Measurements from ENCODE around the gene CRACDL.

The CRACDL gene

GRCh38 chr2:98825858-98826257, 110.2 kb downstream of the CRACDL start:
- no peak overlapping the region for H2AK5ac ChIP-seq (ENCODE audit: low read length)
- no peak overlapping the region for H2BK12ac ChIP-seq (ENCODE audit: low read length)
- no peak overlapping the region for H4K12ac ChIP-seq (ENCODE audit: low read depth, low read length)
- H2BK5ac ChIP-seq (ENCODE audit: low read depth, low read length, poor library complexity): no peak overlapping the region
- H3K18ac ChIP-seq (ENCODE audit: low read length): no peak overlapping the region
- no peak overlapping the region for H3K4me3 ChIP-seq (ENCODE audit: low read depth, low read length)
- no peak overlapping the region for H3K27ac ChIP-seq (ENCODE audit: low read depth, low read length)
- H3K36me3 ChIP-seq (ENCODE audit: control insufficient read depth in 1 of 2, insufficient read depth in 2 of 2, low read length in 2 of 2): no peaks in the 10 kb centered on the region
- H2BK120ac ChIP-seq (ENCODE audit: insufficient read depth, low read length, poor library complexity): no peak overlapping the region
- H4K8ac ChIP-seq (ENCODE audit: low read depth, low read length): no peak overlapping the region
- peaks cover 4 to 11% of the 10 kb centered on the region in 2 experiments for H3K4me1 ChIP-seq (ENCODE audit: control insufficient read depth in 1 of 2, insufficient read depth in 2 of 2, low read length in 2 of 2)
- peaks cover 10% of the 10 kb centered on the region for H3K9me3 ChIP-seq (ENCODE audit: insufficient read depth, low read depth, low read length)
- DNase-seq: no peak
- WGBS (ENCODE audit: extremely low coverage, insufficient coverage, insufficient read length): no CpG with 5 or more reads among the region's 6 CpGs
- peaks cover 22% of the 10 kb centered on the region for H3K27me3 ChIP-seq (ENCODE audit: insufficient read depth, low read length)
- H3K4ac ChIP-seq (ENCODE audit: low read depth, low read length): no peak overlapping the region
- H2AFZ ChIP-seq (ENCODE audit: insufficient read depth, low read length, poor library complexity): no peak overlapping the region
- peaks cover 2% of the 10 kb centered on the region for H3K79me2 ChIP-seq (ENCODE audit: control insufficient read depth, insufficient read depth, low read length, poor library complexity)
- no peak overlapping the region for H3K4me2 ChIP-seq (ENCODE audit: low read length)
- peaks cover 5% of the 10 kb centered on the region for H3K79me1 ChIP-seq (ENCODE audit: low read length)
- H3K9ac ChIP-seq (ENCODE audit: low read length): no peak overlapping the region
- H3K23ac ChIP-seq (ENCODE audit: low read length): no peak overlapping the region
- H3K14ac ChIP-seq (ENCODE audit: low read length): no peak overlapping the region
- H4K91ac ChIP-seq (ENCODE audit: low read depth, low read length): no peak overlapping the region

DNA sequence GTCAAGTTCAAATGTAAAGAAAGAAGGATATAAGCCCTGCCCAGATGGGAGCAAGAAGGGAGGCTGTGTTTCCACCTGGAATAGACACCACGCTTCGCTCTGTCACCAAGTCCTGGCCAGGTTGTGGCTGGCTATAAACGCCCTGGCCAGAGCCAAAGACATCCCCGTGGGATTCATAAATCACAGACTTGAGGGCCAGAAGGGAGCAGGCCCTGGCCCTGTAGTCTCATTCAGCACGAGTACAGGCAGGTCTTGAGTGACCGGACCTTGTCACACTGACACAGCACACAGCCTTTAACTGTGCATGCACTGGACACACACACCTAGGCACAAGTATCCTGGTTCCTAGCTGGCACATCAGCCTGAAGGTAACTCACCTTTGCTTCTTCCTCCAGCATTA, 110.6 kb downstream of the CRACDL start:
- H3K4me2 ChIP-seq (ENCODE audit: low read length): no peak overlapping the region
- H3K9ac ChIP-seq (ENCODE audit: low read length): no peak overlapping the region
- H2AFZ ChIP-seq (ENCODE audit: insufficient read depth, low read length, poor library complexity): no peak overlapping the region
- no peak overlapping the region for H4K91ac ChIP-seq (ENCODE audit: low read depth, low read length)
- H3K4me1 ChIP-seq (ENCODE audit: control insufficient read depth in 1 of 2, insufficient read depth in 2 of 2, low read length in 2 of 2): peaks cover 4 to 11% of the 10 kb centered on the region in 2 experiments
- H3K9me3 ChIP-seq (ENCODE audit: insufficient read depth, low read depth, low read length): peaks cover 10% of the 10 kb centered on the region
- no peak overlapping the region for H2BK5ac ChIP-seq (ENCODE audit: low read depth, low read length, poor library complexity)
- no peak overlapping the region for H2BK120ac ChIP-seq (ENCODE audit: insufficient read depth, low read length, poor library complexity)
- H4K12ac ChIP-seq (ENCODE audit: low read depth, low read length): no peak overlapping the region
- H3K27ac ChIP-seq (ENCODE audit: low read depth, low read length): no peak overlapping the region
- H2AK5ac ChIP-seq (ENCODE audit: low read length): no peak overlapping the region
- no peak overlapping the region for H3K4me3 ChIP-seq (ENCODE audit: low read depth, low read length)
- no peak overlapping the region for H4K8ac ChIP-seq (ENCODE audit: low read depth, low read length)
- no peaks in the 10 kb centered on the region for H3K36me3 ChIP-seq (ENCODE audit: control insufficient read depth in 1 of 2, insufficient read depth in 2 of 2, low read length in 2 of 2)
- no peak overlapping the region for H3K23ac ChIP-seq (ENCODE audit: low read length)
- H3K18ac ChIP-seq (ENCODE audit: low read length): no peak overlapping the region
- H3K14ac ChIP-seq (ENCODE audit: low read length): no peak overlapping the region
- no peak overlapping the region for H2BK12ac ChIP-seq (ENCODE audit: low read length)
- WGBS (ENCODE audit: extremely low coverage, insufficient coverage, insufficient read length): no CpG with 5 or more reads among the region's 6 CpGs
- DNase-seq: no peak
- peaks cover 5% of the 10 kb centered on the region for H3K79me1 ChIP-seq (ENCODE audit: low read length)
- H3K4ac ChIP-seq (ENCODE audit: low read depth, low read length): no peak overlapping the region
- peaks cover 2% of the 10 kb centered on the region for H3K79me2 ChIP-seq (ENCODE audit: control insufficient read depth, insufficient read depth, low read length, poor library complexity)
- H3K27me3 ChIP-seq (ENCODE audit: insufficient read depth, low read length): peaks cover 22% of the 10 kb centered on the region

DNA sequence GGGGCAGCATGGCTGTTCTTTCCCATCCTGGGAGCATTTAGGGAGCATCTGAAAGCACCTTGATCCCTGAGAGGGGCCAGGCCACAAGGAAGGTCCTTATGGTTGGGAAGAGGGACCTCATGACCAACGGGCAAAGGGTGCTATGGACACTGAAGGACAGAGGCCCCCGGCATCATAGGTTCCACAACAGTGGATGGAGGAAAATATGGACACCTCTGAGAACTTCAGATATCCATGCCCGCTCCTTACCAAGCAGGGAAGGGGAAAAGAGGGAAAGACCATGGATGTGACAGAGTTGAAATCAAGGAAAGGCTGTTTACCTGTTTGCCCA, 111.0 kb downstream of the CRACDL start:
- H2BK12ac ChIP-seq (ENCODE audit: low read length): no peak overlapping the region
- H3K27ac ChIP-seq (ENCODE audit: low read depth, low read length): no peak overlapping the region
- H4K91ac ChIP-seq (ENCODE audit: low read depth, low read length): no peak overlapping the region
- H4K12ac ChIP-seq (ENCODE audit: low read depth, low read length): no peak overlapping the region
- H3K23ac ChIP-seq (ENCODE audit: low read length): no peak overlapping the region
- H3K4me2 ChIP-seq (ENCODE audit: low read length): no peak overlapping the region
- no peak overlapping the region for H3K4me3 ChIP-seq (ENCODE audit: low read depth, low read length)
- H2BK5ac ChIP-seq (ENCODE audit: low read depth, low read length, poor library complexity): no peak overlapping the region
- no peak overlapping the region for H3K18ac ChIP-seq (ENCODE audit: low read length)
- DNase-seq: no peak
- H3K9ac ChIP-seq (ENCODE audit: low read length): no peak overlapping the region
- WGBS (ENCODE audit: extremely low coverage, insufficient coverage, insufficient read length): no CpG with 5 or more reads among the region's 3 CpGs
- H3K79me1 ChIP-seq (ENCODE audit: low read length): peaks cover 5% of the 10 kb centered on the region
- H3K4me1 ChIP-seq (ENCODE audit: control insufficient read depth in 1 of 2, insufficient read depth in 2 of 2, low read length in 2 of 2): peaks cover 4 to 11% of the 10 kb centered on the region in 2 experiments
- H3K14ac ChIP-seq (ENCODE audit: low read length): no peak overlapping the region
- H3K27me3 ChIP-seq (ENCODE audit: insufficient read depth, low read length): peaks cover 22% of the 10 kb centered on the region
- no peak overlapping the region for H2AK5ac ChIP-seq (ENCODE audit: low read length)
- H4K8ac ChIP-seq (ENCODE audit: low read depth, low read length): no peak overlapping the region
- no peaks in the 10 kb centered on the region for H3K36me3 ChIP-seq (ENCODE audit: control insufficient read depth in 1 of 2, insufficient read depth in 2 of 2, low read length in 2 of 2)
- peaks cover 2% of the 10 kb centered on the region for H3K79me2 ChIP-seq (ENCODE audit: control insufficient read depth, insufficient read depth, low read length, poor library complexity)
- H3K9me3 ChIP-seq (ENCODE audit: insufficient read depth, low read depth, low read length): peaks cover 10% of the 10 kb centered on the region
- H2AFZ ChIP-seq (ENCODE audit: insufficient read depth, low read length, poor library complexity): no peak overlapping the region
- no peak overlapping the region for H3K4ac ChIP-seq (ENCODE audit: low read depth, low read length)
- no peak overlapping the region for H2BK120ac ChIP-seq (ENCODE audit: insufficient read depth, low read length, poor library complexity)

DNA sequence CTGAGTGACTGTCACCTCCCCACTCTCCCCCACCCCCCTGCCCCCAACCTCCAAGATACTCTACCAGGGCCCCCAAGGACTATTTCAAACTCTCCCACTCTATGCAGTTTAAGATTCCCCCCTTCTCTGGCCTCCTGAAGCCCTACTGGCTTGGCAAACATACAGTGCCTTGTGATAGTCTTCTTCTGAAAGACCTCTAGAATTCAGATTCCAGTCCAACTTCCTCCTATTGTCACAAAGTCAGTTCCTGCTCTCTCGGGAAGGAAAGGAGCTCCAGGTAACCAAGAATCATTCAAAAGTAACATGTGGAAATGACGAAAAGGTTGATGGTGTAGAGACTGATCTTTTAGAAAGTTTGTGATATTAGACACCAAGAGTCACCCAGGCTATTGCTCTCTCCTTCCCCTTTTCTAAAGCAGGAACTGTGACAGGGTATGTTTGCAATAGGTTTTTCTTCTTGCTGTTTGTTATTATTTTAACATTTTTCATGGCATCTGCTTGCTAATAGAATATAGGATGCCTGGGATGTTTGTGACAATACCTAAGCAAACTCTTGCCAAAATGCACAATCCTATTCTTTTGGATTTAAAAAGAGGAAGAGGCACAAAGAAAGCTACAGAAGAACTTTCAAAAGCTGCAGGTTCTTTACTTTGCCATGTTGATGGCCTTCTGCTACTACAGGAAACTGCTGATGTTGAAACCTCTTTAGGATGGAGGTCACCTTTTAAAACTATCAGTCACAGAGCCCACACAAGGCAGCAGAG, 111.6 kb downstream of the CRACDL start:
- Histone ChIP-seq H3K18ac (ENCODE audit: low read length) (no peak overlapping the region), H2BK5ac (ENCODE audit: low read depth, low read length, poor library complexity) (no peak overlapping the region), H3K4me3 (ENCODE audit: low read depth, low read length) (no peak overlapping the region), H2BK120ac (ENCODE audit: insufficient read depth, low read length, poor library complexity) (no peak overlapping the region), H3K23ac (ENCODE audit: low read length) (no peak overlapping the region), H3K9ac (ENCODE audit: low read length) (no peak overlapping the region), H3K27ac (ENCODE audit: low read depth, low read length) (no peak overlapping the region), H3K4ac (ENCODE audit: low read depth, low read length) (no peak overlapping the region), H3K4me1 (ENCODE audit: control insufficient read depth in 1 of 2, insufficient read depth in 2 of 2, low read length in 2 of 2) (peaks cover 4 to 11% of the 10 kb centered on the region in 2 experiments), H2AFZ (ENCODE audit: insufficient read depth, low read length, poor library complexity) (no peak overlapping the region), H4K8ac (ENCODE audit: low read depth, low read length) (no peak overlapping the region), H3K36me3 (ENCODE audit: control insufficient read depth in 1 of 2, insufficient read depth in 2 of 2, low read length in 2 of 2) (no peaks in the 10 kb centered on the region), H3K14ac (ENCODE audit: low read length) (no peak overlapping the region), H2BK12ac (ENCODE audit: low read length) (no peak overlapping the region), H2AK5ac (ENCODE audit: low read length) (no peak overlapping the region), H3K79me2 (ENCODE audit: control insufficient read depth, insufficient read depth, low read length, poor library complexity) (peaks cover 2% of the 10 kb centered on the region), H4K12ac (ENCODE audit: low read depth, low read length) (no peak overlapping the region), H3K79me1 (ENCODE audit: low read length) (peaks cover 5% of the 10 kb centered on the region), H4K91ac (ENCODE audit: low read depth, low read length) (no peak overlapping the region), H3K9me3 (ENCODE audit: insufficient read depth, low read depth, low read length) (peaks cover 10% of the 10 kb centered on the region), H3K27me3 (ENCODE audit: insufficient read depth, low read length) (peaks cover 22% of the 10 kb centered on the region), H3K4me2 (ENCODE audit: low read length) (no peak overlapping the region)
- no CpG with 5 or more reads among the region's 2 CpGs for WGBS (ENCODE audit: extremely low coverage, insufficient coverage, insufficient read length)
- DNase-seq: no peak
